Stimulated activated CD8-positive, alpha-beta memory T cell treated with anti-CD3 and anti-CD28 coated beads, Interleukin-12 subunit alpha, Interleukin-12 subunit beta, amount 100 ng/mL, for 4 hours (primary cell): Measurements from ENCODE around the gene NINJ2.

ENCODE experiments used
- DNase-seq: peaks from one replicate; pipeline ENCODE4 v3.0.0-alpha.2; 2020; ENCODE audit warnings: low read depth

The NINJ2 gene

DNA sequence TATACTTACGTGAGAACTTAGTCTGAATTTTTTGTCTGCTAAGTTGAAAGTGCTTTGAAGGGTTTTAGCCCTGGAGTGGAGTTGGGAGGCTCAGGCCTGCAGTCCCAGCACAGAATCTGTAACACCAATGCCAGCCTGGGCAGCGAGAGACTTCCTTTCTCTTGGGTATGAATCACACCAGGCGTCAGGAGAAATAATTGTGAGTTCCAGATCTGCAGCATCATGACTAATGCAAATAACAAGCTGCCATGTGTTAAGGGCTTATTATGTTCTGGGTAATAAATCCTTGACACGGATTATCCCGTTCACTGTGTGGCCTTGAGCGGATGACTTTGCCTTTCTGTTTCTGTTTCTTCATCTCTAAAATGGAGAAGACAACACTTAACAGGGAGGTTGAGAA, 132.9 kb downstream of the NINJ2 start:
- DNase-seq = no peak

DNA sequence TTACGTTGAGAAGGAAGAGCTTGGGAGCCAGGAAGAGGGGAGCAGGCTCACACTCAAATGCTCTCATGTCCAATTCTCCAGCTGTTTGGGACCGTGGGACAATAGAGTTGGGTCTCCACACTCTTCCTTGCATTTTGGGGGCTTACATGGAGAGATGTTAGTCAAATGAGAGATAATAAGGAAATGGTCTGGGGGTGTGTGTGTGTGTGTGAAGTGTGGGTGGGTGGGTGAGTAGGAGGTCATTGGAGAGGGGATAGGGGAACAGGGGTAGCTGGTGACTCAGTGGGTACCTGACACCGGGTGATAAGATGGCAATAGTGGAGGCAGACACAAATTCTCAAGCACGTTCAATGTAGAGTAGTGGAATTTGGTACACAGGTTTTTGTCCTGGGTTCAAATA, 135.5 kb downstream of the NINJ2 start:
- DNase-seq = no peak

DNA sequence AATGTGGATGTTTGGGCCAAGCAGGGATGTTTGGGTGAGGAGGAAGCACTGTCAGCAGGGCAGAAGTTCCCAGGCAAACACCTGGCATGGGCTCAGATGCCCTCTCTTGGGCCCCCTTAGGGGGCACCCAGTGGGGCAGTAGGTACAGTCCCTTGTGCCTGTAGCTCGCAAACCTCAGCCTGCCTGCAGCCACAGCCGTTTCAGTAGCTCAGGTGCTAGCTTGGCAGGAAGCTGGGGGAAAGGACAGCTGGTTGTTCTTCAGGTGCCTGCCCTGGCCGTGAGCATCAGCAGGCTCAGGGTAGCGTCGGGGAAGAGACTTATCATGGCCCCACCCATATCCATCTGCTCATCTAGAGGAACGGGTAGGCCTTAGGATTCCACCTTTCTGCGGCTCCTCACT, 136.0 kb downstream of the NINJ2 start:
- DNase-seq = no peak

DNA sequence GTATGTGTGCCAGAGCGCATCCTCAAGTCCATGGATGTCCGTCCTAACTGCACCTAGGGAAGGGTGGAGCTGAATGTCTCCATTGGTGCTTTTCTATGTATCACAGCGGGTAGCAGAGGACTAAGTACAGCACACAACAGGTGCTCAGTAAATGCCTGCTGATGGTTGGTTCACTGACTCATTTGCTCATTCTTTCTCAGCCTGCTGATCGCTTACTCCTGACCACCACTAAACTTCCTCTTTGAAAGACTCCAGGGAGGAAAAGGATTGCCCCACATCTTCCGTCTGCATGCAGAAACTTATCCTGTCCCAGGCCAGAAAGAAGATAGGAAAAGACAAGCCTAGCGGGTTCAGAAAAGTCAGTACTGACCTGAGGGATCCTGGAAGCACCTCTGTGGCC, 137.2 kb downstream of the NINJ2 start:
- no peak for DNase-seq

DNA sequence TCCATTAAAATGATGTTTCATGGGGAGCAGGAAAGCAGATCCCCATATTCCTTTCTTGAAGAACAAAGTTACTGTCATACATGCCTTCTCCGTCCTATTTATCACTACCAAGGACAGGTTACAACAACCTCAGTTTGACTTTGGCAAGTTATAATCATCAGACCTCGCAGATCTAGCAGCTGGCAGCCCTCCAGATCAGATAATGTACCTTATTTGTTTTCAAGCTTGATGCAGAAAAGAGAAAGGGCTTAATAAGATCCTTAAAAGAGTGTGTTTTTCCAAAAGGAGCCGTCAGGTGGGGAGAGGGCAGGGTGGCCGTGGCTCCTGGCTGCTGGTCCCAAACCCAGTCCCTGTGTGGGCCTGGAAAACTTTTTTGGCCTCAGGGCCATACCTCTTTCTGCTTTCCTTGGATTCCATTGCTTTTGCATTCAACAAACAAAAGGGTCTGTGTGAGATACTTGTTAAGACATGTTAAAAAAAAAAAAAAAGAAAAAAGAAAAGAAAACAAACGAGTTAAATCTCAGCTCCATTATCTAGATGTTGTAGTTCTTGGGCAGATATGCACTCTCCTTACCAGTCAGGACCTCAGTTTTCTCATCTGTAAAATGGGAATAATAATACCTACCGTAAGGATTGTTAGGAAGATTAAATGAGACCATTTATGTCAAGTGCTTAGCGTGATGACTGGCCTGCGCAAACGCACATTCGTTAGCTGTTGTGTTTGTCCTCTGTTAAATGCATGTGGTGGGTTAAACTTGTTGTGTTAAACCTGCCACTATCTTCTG, 138.9 kb downstream of the NINJ2 start:
- DNase-seq = no peak

DNA sequence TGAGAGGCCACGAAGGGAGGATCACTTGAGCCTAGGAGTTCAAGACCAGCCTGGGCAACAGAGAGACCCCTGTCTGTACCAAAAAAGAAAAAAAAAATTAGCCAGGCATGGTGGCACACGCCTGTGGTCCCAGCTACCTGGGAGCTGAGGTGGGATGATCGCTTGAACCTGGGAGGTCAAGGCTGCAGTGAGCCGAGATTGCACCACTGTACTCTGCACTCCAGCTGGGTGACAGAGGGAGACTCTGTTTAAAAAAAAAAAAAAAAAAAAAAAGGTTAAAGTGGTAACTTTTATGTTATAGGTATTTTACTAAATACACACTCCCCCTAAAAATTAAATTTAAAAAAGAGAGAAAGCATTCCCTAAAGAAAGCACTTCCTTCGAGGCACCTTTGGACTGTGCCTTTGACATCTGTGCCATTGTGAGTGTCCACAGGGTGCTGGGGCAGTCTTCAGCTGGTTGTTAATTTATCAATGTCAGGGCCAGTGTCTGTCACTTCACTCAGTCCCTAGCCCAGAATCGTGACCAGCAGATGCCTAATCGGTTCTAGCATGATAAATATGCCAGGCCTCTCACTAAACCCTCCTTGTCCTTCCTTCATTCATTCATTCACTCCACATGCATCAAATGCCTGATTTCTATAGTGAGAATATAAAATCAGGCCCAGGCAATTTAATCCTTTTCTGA, 140.4 kb downstream of the NINJ2 start:
- no peak for DNase-seq

DNA sequence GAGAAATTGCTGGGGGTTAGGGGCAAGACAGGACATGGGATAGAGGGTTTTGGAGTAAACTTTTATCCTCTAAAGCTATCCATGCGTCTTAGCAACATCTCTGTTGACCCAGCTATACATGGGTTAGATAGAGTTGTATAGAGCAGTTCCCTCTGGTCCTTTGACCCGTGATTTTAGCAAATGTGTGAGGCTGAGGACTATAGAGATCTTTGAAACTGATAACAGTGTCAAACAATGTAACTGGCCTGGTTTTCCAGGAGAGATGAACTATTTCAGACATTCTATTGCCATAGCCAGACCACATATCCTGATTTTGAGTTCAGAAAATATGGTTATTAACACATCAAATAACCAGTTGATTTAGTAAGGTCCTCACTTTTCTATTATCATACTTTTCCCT, 143.1 kb downstream of the NINJ2 start:
- no peak for DNase-seq

DNA sequence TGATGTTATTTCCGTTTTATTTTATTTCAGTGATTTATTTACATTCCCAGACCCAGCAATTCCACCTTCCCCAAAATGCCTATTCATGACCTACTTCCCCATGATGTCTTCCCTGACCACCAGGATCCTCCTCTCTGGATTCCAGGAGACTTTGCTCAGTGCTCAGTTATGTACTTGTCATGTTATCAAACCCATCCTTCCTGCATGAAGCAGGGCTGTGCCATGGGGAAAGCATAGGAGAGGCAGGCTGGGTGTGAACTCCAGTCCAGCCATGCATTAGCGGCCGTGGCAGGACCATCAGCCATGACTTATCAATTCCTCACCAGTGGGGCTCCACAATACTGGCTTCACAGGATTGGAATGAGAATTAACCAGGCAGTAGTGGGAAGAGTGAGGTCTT, 145.7 kb downstream of the NINJ2 start:
- DNase-seq = no peak
